ENCODE data around the gene NPM1.
A peak's percentile ranks its signal among the peaks of the same experiment; 100 is the strongest.

The NPM1 gene

GRCh38 chr5:171437286-171437821 lies 49.7 kb downstream of the NPM1 start:
- H3K4me1 ChIP-seq (ENCODE audit: control insufficient read depth, insufficient read depth, low read length, poor library complexity, severe bottlenecking) = peaks cover 5% of the 10 kb centered on the region
- H3K27ac ChIP-seq (ENCODE audit: low read depth, low read length, severe bottlenecking) = no peak overlapping the region
- no peaks in the 10 kb centered on the region for H3K36me3 ChIP-seq (ENCODE audit: control insufficient read depth, insufficient read depth, low read length)
- 40 to 55% methylated on average over 11 to 14 of the region's 14 CpGs for WGBS, 2 experiments (ENCODE audit: insufficient coverage in 2 of 2)
- no peaks in the 10 kb centered on the region for H3K9me3 ChIP-seq (ENCODE audit: control insufficient read depth, low read length)
- H3K4me3 ChIP-seq (ENCODE audit: extremely low read depth, insufficient read depth, low read length, poor library complexity, severe bottlenecking) = no peak overlapping the region

- H3K4me1 ChIP-seq (ENCODE audit: control insufficient read depth, insufficient read depth, low read length, poor library complexity, severe bottlenecking) = no peaks in the 10 kb centered on the region
- H3K36me3 ChIP-seq (ENCODE audit: control insufficient read depth, insufficient read depth, low read length) = no peaks in the 10 kb centered on the region
- H3K27ac ChIP-seq (ENCODE audit: low read depth, low read length, severe bottlenecking) = no peak overlapping the region
- no peak overlapping the region for H3K4me3 ChIP-seq (ENCODE audit: extremely low read depth, insufficient read depth, low read length, poor library complexity, severe bottlenecking)
- no peaks in the 10 kb centered on the region for H3K9me3 ChIP-seq (ENCODE audit: control insufficient read depth, low read length)
- WGBS, 2 experiments (ENCODE audit: insufficient coverage in 2 of 2) = 83 to 88% methylated on average over 3 of the region's 4 CpGs
Measured at GRCh38 chr5:171438738-171439137, 51.1 kb downstream of the NPM1 start.

- H3K4me1 ChIP-seq (ENCODE audit: control insufficient read depth, insufficient read depth, low read length, poor library complexity, severe bottlenecking) = no peaks in the 10 kb centered on the region
- no peaks in the 10 kb centered on the region for H3K36me3 ChIP-seq (ENCODE audit: control insufficient read depth, insufficient read depth, low read length)
- no peak overlapping the region for H3K4me3 ChIP-seq (ENCODE audit: extremely low read depth, insufficient read depth, low read length, poor library complexity, severe bottlenecking)
- H3K9me3 ChIP-seq (ENCODE audit: control insufficient read depth, low read length) = no peaks in the 10 kb centered on the region
- no peak overlapping the region for H3K27ac ChIP-seq (ENCODE audit: low read depth, low read length, severe bottlenecking)
- 92% methylated on average over 10 to 11 of the region's 14 CpGs for WGBS, 2 experiments (ENCODE audit: insufficient coverage in 2 of 2)
Measured at GRCh38 chr5:171441246-171441791, 53.7 kb downstream of the NPM1 start.

GRCh38 chr5:171442287-171443042 lies 54.8 kb downstream of the NPM1 start:
- 73 to 75% methylated on average over 12 of the region's 13 CpGs for WGBS, 2 experiments (ENCODE audit: insufficient coverage in 2 of 2)
- H3K36me3 ChIP-seq (ENCODE audit: control insufficient read depth, insufficient read depth, low read length) = no peaks in the 10 kb centered on the region
- no peak overlapping the region for H3K4me3 ChIP-seq (ENCODE audit: extremely low read depth, insufficient read depth, low read length, poor library complexity, severe bottlenecking)
- peaks cover 3% of the 10 kb centered on the region for H3K4me1 ChIP-seq (ENCODE audit: control insufficient read depth, insufficient read depth, low read length, poor library complexity, severe bottlenecking)
- H3K27ac ChIP-seq (ENCODE audit: low read depth, low read length, severe bottlenecking) = no peak overlapping the region
- no peaks in the 10 kb centered on the region for H3K9me3 ChIP-seq (ENCODE audit: control insufficient read depth, low read length)

- 95% methylated on average over 11 to 12 of the region's 12 CpGs for WGBS, 2 experiments (ENCODE audit: insufficient coverage in 2 of 2)
- H3K4me3 ChIP-seq (ENCODE audit: extremely low read depth, insufficient read depth, low read length, poor library complexity, severe bottlenecking) = no peak overlapping the region
- no peak overlapping the region for H3K27ac ChIP-seq (ENCODE audit: low read depth, low read length, severe bottlenecking)
- no peaks in the 10 kb centered on the region for H3K36me3 ChIP-seq (ENCODE audit: control insufficient read depth, insufficient read depth, low read length)
- H3K4me1 ChIP-seq (ENCODE audit: control insufficient read depth, insufficient read depth, low read length, poor library complexity, severe bottlenecking) = peaks cover 5% of the 10 kb centered on the region
- H3K9me3 ChIP-seq (ENCODE audit: control insufficient read depth, low read length) = no peaks in the 10 kb centered on the region
Measured at GRCh38 chr5:171444582-171444981, 56.9 kb downstream of the NPM1 start.

GRCh38 chr5:171445644-171446516 lies 58.2 kb downstream of the NPM1 start:
- 81 to 84% methylated on average over 6 to 12 of the region's 14 CpGs for WGBS, 2 experiments (ENCODE audit: insufficient coverage in 2 of 2)
- Histone ChIP-seq H3K4me3 (ENCODE audit: extremely low read depth, insufficient read depth, low read length, poor library complexity, severe bottlenecking) (no peak overlapping the region), H3K9me3 (ENCODE audit: control insufficient read depth, low read length) (no peaks in the 10 kb centered on the region), H3K27ac (ENCODE audit: low read depth, low read length, severe bottlenecking) (no peak overlapping the region), H3K36me3 (ENCODE audit: control insufficient read depth, insufficient read depth, low read length) (no peaks in the 10 kb centered on the region), H3K4me1 (ENCODE audit: control insufficient read depth, insufficient read depth, low read length, poor library complexity, severe bottlenecking) (peaks cover 17% of the 10 kb centered on the region)

GRCh38 chr5:171447226-171447625 lies 59.6 kb downstream of the NPM1 start:
- H3K27ac ChIP-seq (ENCODE audit: low read depth, low read length, severe bottlenecking) = no peak overlapping the region
- no peaks in the 10 kb centered on the region for H3K36me3 ChIP-seq (ENCODE audit: control insufficient read depth, insufficient read depth, low read length)
- WGBS, 2 experiments (ENCODE audit: insufficient coverage in 2 of 2) = 74 to 78% methylated on average over 3 of the region's 5 CpGs
- no peak overlapping the region for H3K4me3 ChIP-seq (ENCODE audit: extremely low read depth, insufficient read depth, low read length, poor library complexity, severe bottlenecking)
- H3K4me1 ChIP-seq (ENCODE audit: control insufficient read depth, insufficient read depth, low read length, poor library complexity, severe bottlenecking) = peaks cover 18% of the 10 kb centered on the region
- no peaks in the 10 kb centered on the region for H3K9me3 ChIP-seq (ENCODE audit: control insufficient read depth, low read length)

- Histone ChIP-seq H3K4me1 (ENCODE audit: control insufficient read depth, insufficient read depth, low read length, poor library complexity, severe bottlenecking) (peaks cover 18% of the 10 kb centered on the region), H3K36me3 (ENCODE audit: control insufficient read depth, insufficient read depth, low read length) (no peaks in the 10 kb centered on the region), H3K27ac (ENCODE audit: low read depth, low read length, severe bottlenecking) (no peak overlapping the region), H3K4me3 (ENCODE audit: extremely low read depth, insufficient read depth, low read length, poor library complexity, severe bottlenecking) (no peak overlapping the region), H3K9me3 (ENCODE audit: control insufficient read depth, low read length) (no peaks in the 10 kb centered on the region)
- 81 to 84% methylated on average over 9 of the region's 10 CpGs for WGBS, 2 experiments (ENCODE audit: insufficient coverage in 2 of 2)
Measured at GRCh38 chr5:171449426-171449825, 61.8 kb downstream of the NPM1 start.

GRCh38 chr5:171450423-171451331 lies 63.0 kb downstream of the NPM1 start:
- Histone ChIP-seq H3K36me3 (ENCODE audit: control insufficient read depth, insufficient read depth, low read length) (no peaks in the 10 kb centered on the region), H3K4me1 (ENCODE audit: control insufficient read depth, insufficient read depth, low read length, poor library complexity, severe bottlenecking) (peaks cover 18% of the 10 kb centered on the region), H3K4me3 (ENCODE audit: extremely low read depth, insufficient read depth, low read length, poor library complexity, severe bottlenecking) (peak overlapping the region; percentile 21), H3K9me3 (ENCODE audit: control insufficient read depth, low read length) (no peaks in the 10 kb centered on the region), H3K27ac (ENCODE audit: low read depth, low read length, severe bottlenecking) (peak overlapping the region; percentile 92)
- WGBS, 2 experiments (ENCODE audit: insufficient coverage in 2 of 2) = 14 to 15% methylated on average over 49 to 69 of the region's 88 CpGs

- peaks cover 18% of the 10 kb centered on the region for H3K4me1 ChIP-seq (ENCODE audit: control insufficient read depth, insufficient read depth, low read length, poor library complexity, severe bottlenecking)
- no peaks in the 10 kb centered on the region for H3K9me3 ChIP-seq (ENCODE audit: control insufficient read depth, low read length)
- no peak overlapping the region for H3K4me3 ChIP-seq (ENCODE audit: extremely low read depth, insufficient read depth, low read length, poor library complexity, severe bottlenecking)
- whole genome bisulfite sequencing, 2 experiments (ENCODE audit: insufficient coverage in 2 of 2) = 79 to 89% methylated on average over 17 of the region's 17 CpGs
- H3K27ac ChIP-seq (ENCODE audit: low read depth, low read length, severe bottlenecking) = no peak overlapping the region
- H3K36me3 ChIP-seq (ENCODE audit: control insufficient read depth, insufficient read depth, low read length) = no peaks in the 10 kb centered on the region
Measured at GRCh38 chr5:171451421-171451820, 63.8 kb downstream of the NPM1 start.
